GM18909 (cell line): ENCODE measurements around the gene POLR3C.
A peak's percentile ranks its signal among the peaks of the same experiment; 100 is the strongest.
"Not testable (repeated sequence)": the region's sequence is repeated elsewhere in the genome, so short reads cannot be mapped to it uniquely, and the experiment has no call there.

Source experiments
- ATAC-seq: cut with Tn5 transposase; IDR thresholded peaks from one replicate; pipeline ENCODE4 v1.9.1; 2021; ENCODE audit warnings: mild to moderate bottlenecking; ENCODE audit not compliant: unreplicated experiment, poor library complexity

POLR3C gene

DNA sequence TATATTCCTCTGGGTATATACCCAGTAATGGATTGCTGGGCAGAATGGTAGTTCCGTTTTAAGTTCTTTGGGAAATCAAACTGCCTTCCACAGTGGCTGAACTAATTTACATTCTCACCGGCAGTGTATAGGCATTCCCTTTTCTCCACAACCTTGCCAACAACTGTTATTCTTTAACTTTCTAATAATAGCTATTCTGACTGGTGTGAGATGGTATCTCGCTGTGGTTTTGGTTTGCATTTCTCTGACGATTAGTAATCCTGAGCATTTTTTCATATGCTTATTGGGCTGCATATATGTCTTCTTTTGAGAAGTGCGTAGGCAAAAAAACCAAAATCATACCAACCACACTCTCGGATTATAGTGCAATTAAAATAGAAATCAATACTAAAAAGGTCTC is 5.9 kb upstream of the POLR3C start:
- ATAC-seq = peak; percentile 39

DNA sequence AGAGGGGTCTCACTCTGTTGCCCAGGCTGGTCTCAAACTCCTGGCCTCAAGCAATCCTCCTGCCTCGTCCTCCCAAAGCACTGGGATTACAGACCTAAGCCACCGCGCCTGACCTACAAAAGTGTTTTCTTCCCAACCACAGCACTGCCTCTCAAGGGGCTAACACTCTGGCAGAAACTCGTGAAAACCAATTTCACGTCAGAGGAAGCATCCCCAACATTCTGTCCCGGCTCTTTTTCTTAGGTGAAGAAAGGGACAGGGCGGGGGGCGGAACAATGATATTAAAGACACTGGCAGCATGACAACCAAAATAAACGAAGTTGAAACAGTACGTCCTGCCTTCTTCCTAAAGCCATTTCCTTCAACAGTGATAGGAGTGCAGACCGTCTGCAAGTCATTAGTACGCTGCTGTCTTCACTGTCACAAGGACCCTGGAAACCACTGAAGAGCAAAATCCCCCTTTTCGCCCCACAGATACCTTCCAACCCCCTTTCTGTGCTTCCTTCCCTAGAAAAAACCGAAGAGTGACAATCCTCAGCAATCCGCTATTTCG is 1.1 kb upstream of the POLR3C start:
- ATAC-seq = not testable (repeated sequence)

DNA sequence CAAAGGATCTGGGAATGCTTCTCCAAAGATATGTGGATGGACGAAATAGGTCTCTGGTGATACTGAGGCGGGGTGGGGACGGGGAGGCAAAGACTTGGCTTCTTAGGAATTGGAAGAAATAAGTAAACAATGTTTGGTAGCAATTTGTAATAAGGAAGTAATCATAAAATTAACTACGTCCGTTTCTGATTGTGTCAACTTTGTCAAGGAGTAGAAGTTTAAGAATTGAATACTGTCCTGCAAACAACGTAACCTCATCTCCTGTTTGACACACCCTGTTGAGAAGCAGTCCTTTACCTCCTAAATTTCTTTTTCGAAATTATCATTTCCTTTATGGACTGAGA is 471 bp downstream of the POLR3C start:
- ATAC-seq = no peak

DNA sequence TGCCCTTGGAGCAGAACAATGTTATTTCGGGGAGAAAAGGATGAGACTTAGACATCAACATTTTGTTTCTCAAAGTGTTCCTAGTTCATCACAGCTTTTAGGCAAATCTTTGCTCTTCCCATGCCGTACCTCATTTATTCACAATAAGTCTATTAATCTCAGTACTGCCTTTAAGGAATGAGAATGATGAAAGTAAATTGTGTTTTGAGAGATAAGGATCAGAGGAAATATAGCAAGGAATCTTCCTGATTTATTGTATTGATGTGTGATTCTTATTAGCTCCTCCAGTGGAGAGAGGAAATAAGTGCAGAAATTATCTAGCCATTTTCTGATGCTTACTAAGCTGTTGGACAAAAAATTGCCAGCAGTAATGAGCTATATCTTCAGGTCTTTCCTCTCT is 2.0 kb downstream of the POLR3C start:
- no peak for ATAC-seq

DNA sequence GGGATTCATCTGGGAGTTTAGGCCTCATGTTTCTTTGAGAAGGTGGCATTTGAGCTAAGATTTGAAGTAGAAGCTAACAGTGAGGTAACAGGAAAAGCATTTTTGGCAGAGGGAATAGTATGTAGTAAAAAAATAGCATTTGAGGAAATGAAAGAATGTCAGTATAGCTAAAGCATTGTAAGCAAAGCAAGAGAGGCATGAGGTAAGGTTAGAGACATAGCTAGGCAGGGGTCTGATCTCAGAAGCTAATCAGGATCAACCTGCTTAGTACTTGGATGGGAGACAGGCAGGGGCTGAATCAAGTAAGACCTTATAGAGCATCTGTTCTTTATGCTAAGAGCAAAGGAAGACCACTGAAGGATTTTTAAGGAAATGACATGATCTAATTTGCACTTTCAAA is 4.0 kb downstream of the POLR3C start:
- no peak for ATAC-seq

DNA sequence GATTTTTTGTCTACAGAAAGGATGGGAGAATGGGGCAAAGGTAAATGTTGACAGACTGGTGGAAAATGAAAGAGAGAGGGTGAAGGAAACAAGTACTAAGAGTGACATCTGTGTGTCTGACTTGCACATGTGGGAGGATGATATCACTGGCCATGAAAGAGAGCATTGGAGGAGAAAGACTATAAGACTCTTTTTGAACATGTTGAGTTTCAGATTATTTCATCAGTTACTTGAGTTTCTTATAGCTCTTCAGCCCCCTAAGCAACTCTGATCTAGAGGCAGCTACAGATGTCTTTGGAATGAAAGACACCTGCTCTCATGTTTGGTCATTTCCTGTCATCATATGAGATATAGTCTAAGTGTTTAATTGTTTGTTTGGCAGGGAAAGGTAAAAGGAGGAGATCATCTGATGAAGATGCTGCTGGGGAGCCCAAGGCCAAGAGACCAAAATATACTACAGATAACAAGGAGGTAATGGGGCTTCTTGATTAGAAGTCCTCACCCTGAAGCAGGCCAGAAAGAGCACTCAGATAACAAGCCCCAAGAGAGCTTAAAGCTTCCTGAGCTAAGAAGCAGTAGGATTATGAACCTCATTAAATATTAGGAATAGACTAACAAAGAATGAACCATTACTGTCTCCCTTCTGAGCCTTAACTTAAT is 4.5 kb downstream of the POLR3C start:
- ATAC-seq = no peak

DNA sequence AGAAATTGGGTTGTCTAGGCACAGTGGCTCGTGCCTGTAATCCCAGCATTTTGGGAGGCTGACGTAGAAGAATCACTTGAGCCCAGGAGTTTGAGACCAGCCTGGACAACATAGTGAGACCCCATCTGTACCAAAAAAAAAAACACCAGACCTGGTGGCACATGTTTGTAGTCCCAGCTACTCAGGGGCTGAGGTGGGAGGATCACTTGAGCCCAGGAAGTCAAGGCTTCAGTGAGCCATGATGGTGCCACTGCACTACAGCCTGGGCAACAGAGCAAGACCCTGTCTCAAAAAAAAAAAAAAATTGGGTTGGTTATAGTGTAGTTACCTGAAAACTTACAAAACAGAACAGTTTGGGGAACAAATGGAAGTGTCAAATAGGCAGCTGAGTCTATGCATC is 6.8 kb downstream of the POLR3C start:
- ATAC-seq = not testable (repeated sequence)

DNA sequence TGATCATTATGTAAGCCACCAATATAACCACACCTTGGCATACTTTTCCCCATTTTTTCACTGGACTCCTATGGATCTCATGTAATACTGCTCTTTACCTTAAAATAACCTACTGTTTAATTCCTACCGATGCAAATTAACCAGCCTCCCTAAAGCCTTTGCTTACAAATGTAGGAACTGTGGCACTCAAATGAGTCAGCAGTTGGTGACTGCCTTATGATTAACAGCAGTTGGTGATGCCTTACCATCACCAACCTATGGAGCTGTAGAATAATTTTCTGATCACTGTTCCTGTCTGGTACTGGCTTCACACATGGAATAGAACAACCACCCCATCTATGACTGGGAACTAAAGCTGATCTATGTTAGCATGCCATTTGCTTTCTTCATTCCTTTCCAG is 13.7 kb downstream of the POLR3C start:
- no peak for ATAC-seq

DNA sequence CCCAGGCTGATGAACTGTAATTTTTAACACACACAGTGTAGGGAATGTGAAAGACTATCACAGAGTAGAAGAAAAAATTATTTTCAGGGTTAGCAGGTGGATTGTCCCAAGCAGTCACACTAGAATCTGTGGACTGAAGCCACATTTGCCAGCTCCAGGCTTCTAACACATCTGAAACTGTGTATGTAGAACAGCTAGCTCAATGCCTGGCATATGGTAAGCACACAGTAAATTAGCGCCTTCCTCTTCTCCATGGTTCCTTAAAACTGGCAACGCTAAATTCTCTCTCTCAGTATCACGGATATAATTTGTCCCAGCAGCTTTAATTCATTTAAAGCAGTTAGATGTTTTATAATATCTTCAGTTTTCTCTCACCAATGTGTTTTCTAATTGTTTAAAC is 19.0 kb downstream of the POLR3C start:
- ATAC-seq = no peak

DNA sequence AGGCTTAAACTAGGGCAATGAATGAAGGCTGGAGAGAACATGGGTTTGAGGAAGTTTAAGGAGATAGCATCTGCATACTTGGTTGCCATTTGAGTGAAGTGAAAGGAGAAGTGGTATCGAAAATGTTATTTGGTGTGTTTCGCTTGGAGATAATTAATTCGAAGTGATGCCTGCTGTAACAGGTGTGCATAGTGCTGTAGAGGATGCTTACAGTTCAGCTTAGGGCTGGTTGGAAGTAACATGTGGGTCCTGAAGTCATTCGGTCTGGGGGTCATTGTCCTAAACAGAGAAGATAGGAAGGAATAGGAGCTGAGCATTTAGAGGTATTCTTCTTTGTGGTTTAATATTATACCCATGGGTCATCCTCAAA is 21.1 kb downstream of the POLR3C start:
- ATAC-seq = peak; percentile 78

DNA sequence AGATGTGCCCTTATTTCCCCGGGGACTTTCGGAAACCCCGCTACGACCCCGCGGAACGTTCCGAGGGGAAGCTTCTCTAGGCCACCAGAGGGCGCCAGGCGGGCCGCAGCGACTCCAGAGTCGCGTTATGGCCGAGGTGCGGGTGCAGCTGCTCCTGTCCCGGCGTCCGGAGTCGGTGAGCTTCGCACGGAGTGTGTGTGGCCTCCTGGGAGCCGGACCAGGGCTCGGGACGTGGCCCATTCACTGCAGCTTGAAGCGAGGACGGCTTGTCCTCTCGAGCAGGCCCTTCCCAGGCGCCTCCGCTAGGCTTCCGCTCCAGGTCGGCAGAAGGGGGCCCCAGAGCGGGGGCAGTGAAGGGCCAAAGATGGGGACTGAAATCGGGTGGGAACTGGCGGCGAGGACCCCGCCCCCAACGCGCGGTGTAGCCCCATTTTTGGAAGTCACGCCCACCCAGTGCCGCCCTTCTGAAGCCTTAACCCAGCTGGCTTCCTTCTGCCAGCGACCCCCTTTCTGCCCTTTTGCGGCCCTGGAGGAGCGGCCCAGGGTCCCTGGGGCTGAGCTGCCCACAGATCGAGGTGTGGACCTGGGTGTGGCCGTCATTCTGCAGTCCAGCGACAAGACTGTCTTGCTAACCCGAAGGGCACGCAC is 21.6 kb downstream of the POLR3C start, which contains the start of gene NUDT17:
Gene NUDT17, plus strand, starts transcription at position 117 of the 648 bp plus-strand sequence. Its CDS starts 11 bp downstream, at position 128.
- ATAC-seq = peak; percentile 67

DNA sequence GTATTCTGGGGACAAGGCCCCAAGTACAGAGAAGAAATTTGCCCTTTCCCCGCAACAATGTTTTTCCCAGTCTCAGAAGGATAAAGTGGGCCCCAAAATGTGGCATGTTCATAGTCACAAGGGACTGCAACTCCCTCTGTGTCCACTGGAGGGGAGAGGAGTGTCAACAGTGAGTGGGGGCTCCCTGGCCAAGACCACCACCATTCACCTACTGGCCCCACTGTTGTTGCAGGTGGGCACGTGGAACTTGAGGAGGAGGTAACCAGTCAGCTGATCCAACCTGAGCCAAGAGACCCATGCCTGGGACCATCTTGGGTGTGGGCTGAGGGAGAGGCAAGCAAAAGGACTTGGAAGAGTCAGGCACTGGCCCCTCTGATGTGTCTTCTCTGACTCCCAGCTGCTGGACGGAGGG is 22.2 kb downstream of the POLR3C start:
- no peak for ATAC-seq

DNA sequence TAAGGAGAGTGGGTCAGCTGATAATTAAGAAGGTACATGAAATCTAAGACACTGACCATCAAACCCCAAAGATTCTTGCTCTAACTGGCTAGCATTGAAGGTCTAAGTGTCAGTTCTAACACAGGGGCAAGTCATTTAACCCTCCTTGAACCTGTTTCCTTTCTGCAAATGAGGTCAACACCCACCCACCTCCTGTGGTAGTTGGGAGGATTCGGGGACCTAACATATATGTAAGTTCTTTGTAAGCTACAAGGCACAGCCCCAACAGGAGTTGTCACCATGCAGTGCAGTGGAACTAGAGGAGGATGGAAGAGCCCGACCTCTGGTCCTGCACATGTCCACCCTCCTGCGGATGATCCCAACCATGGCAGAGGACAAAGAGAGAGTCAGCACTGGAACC is 23.8 kb downstream of the POLR3C start:
- no peak for ATAC-seq

DNA sequence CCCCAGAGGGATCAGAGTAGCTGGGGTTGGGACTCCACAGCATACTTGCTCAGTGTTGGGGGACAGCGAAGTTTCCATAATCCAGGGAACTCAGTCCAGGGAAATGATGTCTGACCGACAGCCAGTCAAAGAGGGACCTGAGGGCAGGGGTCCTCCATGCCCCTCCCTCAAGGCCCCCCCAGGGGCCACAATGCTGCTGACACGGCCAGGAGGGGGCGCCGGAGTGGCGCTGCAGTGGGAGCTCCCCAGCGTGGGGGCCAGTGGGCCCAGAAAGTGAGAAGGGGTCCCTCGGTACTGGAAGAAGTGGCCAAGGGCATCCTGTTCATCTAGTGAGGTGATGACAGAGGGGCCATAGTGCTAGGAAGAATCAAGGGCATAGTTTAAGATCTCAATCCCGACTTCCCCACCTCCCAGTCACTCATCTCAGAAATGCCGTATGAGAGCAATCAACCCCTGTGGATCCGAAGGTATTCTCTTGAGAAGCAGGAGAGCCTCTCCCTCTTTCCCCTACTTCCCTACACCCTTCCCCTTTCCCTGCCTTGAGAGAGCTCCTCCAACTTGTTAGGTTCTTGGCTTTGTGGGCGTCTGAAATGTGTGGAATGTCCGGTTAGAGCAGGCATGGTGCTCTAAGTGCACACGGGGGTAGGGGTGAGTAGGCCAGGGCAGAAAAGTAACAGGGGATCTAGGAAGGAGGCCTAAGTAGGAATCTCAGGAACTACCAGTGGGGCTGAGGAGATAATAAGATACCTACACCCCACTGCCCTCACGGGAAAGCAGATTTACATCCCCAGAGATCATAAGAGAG is 25.6 kb downstream of the POLR3C start:
- no peak for ATAC-seq

DNA sequence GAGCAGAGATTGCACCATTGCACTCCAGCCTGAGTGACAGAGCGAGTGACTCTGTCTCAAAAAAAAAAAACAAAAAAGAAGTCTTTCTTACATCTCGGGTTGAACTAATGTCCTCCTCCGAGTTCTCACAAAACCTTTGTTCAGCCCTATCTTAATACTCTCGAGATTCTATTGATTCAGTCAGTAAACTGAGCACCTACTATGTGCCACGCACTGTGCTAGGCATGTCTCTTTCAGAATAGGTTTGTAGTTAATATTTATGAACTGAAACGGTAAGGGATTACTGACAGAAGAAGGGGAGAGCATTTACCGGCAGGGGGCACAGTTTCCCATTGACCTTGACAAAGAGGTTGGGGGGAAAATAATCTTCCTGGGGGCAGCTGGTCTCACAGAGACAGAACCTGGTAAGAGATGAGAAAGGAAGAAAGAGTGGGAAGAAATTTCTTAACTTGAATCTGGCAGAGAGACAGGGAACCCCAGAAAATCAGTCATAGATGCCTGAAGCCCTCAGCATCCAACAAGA is 31.5 kb downstream of the POLR3C start:
- ATAC-seq = no peak

DNA sequence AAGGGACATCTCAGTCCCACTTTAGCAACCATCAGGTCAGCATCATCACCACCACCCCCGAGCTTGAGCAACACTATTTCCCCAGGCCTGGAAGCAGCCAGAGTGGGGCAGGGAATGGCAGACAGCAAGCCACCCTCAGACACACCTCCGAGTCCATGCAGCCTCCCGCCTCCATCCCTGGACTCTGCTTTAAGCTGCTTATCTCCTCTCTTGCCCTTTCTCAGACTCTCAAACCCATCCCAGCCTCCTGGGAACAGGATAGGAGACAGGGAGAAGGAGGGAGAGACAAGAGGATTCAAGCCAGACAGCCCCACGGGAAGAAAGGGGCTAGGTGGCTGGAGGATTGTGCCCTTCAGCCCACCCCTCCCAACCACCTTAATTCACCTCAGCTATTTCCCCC is 33.2 kb downstream of the POLR3C start:
- ATAC-seq = no peak

DNA sequence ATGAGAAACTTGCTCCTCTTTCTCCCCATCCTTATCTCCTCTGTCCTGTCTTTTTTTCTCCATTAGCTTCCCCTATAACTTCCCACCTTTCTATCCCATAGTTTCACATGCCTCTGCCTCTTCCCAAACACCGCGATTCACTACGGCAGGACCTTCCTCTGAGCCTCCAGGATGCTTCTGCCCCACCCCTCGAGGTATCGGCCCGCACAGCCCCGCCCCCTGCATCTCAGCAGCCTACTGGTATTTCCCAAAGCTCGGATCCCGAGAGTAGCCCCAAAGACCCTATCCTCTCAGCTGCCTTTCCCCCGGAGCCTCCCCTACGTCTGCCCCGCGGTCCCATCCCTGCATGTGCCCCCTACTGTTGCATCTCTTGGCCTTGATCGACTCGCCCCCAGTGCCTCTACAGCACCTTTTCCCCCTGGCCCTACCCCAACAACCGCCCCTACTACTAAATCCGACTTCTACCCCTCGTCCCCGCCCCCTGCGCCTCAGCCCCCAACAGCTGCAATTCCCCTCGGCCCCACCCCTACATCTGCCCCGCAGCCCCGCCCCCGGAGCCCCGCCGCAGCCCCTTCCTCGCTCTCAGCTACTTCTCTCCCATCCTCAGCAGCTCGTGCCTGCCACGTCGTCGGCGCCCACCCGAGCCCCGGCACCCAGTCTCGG is 34.4 kb downstream of the POLR3C start:
- ATAC-seq = no peak

DNA sequence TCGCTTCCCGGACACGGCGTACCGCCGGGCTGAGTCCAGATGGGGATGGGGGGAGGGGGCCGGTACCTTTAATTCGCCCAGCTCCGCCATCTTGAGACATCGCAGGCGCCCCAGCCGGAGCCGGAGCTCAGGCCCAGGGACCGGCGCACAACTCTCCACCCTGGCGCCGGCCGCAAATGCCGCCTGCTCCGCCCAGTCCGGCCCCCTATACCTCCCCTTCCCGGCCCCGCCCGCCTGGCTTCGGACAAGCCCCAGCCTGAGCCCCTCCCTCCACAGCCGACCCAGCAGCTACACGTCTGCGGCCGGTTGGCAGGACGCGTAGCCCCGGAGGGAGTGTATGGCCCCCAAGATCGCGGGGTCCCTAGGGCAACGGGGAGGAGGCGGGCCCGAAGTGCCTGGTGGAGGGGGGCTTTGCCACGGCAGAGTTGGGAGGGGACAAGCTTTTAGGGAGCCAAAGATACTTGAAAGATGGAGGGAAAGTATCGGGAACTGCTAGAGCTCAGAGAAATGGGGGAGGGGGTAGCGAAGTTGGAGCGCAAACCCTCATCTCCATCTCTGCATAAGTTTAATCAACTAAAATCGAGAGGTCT is 35.0 kb downstream of the POLR3C start, which contains the start of gene PIAS3:
Gene PIAS3, minus strand, starts transcription at position 181 of the 590 bp plus-strand sequence. Its CDS starts 91 bp downstream, at position 90.
- ATAC-seq = peak; percentile 86

DNA sequence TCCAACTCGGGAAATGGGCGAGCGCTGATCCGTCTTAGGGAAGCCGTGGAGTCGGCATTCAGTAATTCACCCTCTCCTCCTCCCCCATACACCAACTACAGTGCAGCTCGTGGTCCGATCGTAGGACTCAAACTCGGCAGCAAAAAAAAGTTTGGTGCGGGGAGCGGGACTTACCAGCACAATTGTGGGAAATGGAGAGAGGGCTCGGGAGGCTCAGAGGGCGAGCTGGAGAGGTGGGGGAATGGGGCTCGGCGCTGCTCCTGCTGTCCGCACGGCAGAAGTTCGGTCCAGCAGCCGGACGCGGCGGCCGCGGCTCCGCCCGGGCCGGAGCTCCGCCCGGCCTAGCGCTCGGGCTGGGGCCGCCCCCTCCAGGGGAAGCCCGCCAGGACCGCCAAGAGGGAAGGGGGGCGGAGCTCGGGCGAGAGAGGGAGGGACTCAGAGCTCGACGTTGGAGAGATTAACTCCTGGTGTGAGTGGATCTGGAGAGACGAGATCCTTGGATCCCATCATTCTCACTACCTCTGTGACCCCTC is 35.6 kb downstream of the POLR3C start:
- peak; percentile 77 for ATAC-seq
